AG04449 (cell line): ENCODE results near the gene ALK.

Experiments
- CTCF ChIA-PET: fragments of 350-600 bp; formaldehyde crosslinking; extraction: SDS; loops from one replicate; lab custom pipeline; 2021; ENCODE audit warnings: antibody characterized with exemption; lab: Yijun Ruan, JAX
- POLR2A ChIA-PET: fragments of 400-600, 350-600 bp; formaldehyde crosslinking; extraction: SDS; loops from one replicate; lab custom pipeline; 2020; ENCODE audit warnings: antibody characterized with exemption, inconsistent platforms; lab: Yijun Ruan, JAX
- DNase-seq: peaks from one replicate; pipeline ENCODE4 v3.0.0-alpha.2; 2010; ENCODE audit warnings: low read depth, low spot score
- H3K4me3 ChIP-seq: 2 replicates; pipeline ENCODE4 v1.5.1; 2011; ENCODE audit warnings: low read depth, mild to moderate bottlenecking, control low read depth, low read length
- CTCF ChIP-seq: IDR thresholded peaks from one replicate; pipeline ENCODE4 v1.5.1; 2011; ENCODE audit warnings: mild to moderate bottlenecking, moderate library complexity, low read length, control low read depth, inconsistent platforms; ENCODE audit not compliant: insufficient read depth; ENCODE audit errors: missing control alignments

Gene ALK

DNA sequence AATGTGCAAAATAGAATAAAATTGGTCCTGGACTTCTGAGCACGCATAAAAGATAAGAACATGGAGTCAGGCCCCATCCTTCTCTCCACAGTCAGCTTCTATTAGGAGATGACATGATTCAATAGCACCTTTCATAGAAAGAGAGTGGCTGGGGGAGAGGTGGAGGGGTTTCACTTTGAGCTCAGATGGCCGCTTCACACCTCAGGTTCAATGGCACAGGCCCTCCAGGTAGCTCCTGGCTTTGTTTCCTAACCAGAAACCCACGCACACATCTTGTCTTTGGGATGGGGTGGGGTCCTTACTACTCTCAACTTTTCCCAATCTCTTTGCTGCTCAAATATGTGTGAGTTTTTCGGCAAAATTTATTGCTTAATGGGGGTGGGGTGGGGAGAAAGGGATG lies 473.9 kb downstream of the ALK start:
- no peak for DNase-seq
- ChIA-PET CTCF (interaction anchor here (1.2 kb wide), 1 partner anchor 8 kb away, joined by 3 read pairs; no protein-coding TSS in a partner anchor), POLR2A (no interaction called here)
- H3K4me3 ChIP-seq: no peak overlapping the region
- TF ChIP-seq CTCF: no peak

GRCh38 chr2:29446847-29447246 lies 474.5 kb downstream of the ALK start:
- no peak for TF ChIP-seq CTCF
- ChIA-PET POLR2A (no interaction called here), CTCF (interaction anchor here (1.2 kb wide), 1 partner anchor 8 kb away, joined by 3 read pairs; no protein-coding TSS in a partner anchor)
- no peak overlapping the region for H3K4me3 ChIP-seq
- DNase-seq: no peak

DNA sequence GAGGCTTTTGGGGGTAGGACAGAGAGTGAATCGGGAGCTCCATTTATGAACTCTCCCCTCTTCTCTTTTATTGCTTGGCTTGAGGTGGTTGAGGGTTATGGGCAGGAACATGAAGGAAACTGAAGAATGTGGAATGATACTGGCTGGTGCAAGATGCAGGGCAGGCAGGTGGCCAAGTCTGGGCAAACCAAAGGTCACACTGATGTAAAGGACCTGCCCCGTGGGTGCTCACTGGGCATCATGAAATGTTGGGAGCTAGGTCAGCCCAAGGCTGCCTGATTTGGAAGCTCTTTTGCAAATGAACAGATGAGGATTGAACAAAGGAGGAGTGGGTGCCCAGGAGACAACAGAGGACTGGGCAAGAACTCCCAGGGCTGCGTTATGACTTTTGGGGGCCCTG lies 477.2 kb downstream of the ALK start:
- ChIA-PET POLR2A (no interaction called here), CTCF (interaction anchor here (0.9 to 1.4 kb wide), 2 partner anchors 13 to 135 kb away, joined by 3 to 4 read pairs; no protein-coding TSS in a partner anchor)
- DNase-seq: no peak
- H3K4me3 ChIP-seq: no peak overlapping the region
- TF ChIP-seq CTCF: no peak

DNA sequence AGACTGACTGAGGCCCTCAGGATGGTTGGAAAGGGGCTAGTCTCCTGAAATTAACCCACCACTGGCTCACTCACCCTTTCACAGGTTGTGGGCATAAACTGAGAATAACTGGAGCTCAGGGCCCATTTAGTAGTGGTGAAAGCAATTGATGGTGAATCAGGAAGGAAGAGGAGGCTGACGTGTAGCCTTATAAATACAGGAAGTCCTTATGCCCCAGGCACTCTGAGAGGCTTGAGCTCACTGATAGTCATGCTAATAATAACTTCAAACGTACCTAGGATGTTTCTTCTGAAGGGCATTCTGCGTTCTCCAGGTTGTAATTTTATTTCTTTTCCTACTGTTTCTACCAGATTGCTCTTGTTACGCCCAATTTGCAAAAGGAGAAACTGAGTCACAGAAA lies 477.8 kb downstream of the ALK start:
- POLR2A ChIA-PET: no interaction called here
- CTCF ChIA-PET: interaction anchor here (1.4 kb wide), 1 partner anchor 135 kb away, joined by 4 read pairs; no protein-coding TSS in a partner anchor

GRCh38 chr2:29443151-29443550 lies 478.2 kb downstream of the ALK start:
- TF ChIP-seq CTCF: no peak
- CTCF ChIA-PET: interaction anchor here (1.4 kb wide), 1 partner anchor 134 kb away, joined by 4 read pairs; no protein-coding TSS in a partner anchor
- no peak overlapping the region for H3K4me3 ChIP-seq
- DNase-seq: no peak
- POLR2A ChIA-PET: no interaction called here

More for the DNA sequence above, 477.8 kb downstream of the ALK start:
- no peak for DNase-seq
- TF ChIP-seq CTCF: no peak
- no peak overlapping the region for H3K4me3 ChIP-seq

GRCh38 chr2:29440921-29441623 lies 480.3 kb downstream of the ALK start:
- no peak overlapping the region for H3K4me3 ChIP-seq
- no peak for TF ChIP-seq CTCF
- ChIA-PET POLR2A (no interaction called here), CTCF (no interaction called here)
- no peak for DNase-seq
